DOHH2 (cell line): ENCODE measurements around the gene AP5Z1.

Experiments
- CTCF ChIP-seq: fragments of 200-600 bp; sonication (generic); IDR thresholded peaks from one replicate; pipeline ENCODE4 v1.5.1; 2014; ENCODE audit warnings: antibody characterized with exemption, mild to moderate bottlenecking, low read depth, low read length; ENCODE audit not compliant: poor library complexity, severe bottlenecking
- EZH2phosphoT487 ChIP-seq: fragments of 200-600 bp; sonication (generic); IDR thresholded peaks from 2 replicates; pipeline ENCODE4 v1.6.1; 2017; ENCODE audit warnings: borderline replicate concordance, mild to moderate bottlenecking, antibody characterized with exemption, low read length, moderate library complexity, mixed read lengths

GRCh38 chr7:4790516-4790991, 15.1 kb downstream of the AP5Z1 start:
- TF ChIP-seq CTCF (no peak), EZH2phosphoT487 (no peak)
